ENCODE results near the gene SLC12A7. TPM values are rescaled to one million over a fixed set of nuclear protein-coding genes. Genes with fewer than 3 reads are reported as not detected.
"Not testable (repeated sequence)": the region's sequence is repeated elsewhere in the genome, so short reads cannot be mapped to it uniquely, and the experiment has no call there.

SLC12A7 gene
- total RNA-seq, 6 experiments from 2014 or later: 38.9 to 65.2 (median 53.3) TPM

DNA sequence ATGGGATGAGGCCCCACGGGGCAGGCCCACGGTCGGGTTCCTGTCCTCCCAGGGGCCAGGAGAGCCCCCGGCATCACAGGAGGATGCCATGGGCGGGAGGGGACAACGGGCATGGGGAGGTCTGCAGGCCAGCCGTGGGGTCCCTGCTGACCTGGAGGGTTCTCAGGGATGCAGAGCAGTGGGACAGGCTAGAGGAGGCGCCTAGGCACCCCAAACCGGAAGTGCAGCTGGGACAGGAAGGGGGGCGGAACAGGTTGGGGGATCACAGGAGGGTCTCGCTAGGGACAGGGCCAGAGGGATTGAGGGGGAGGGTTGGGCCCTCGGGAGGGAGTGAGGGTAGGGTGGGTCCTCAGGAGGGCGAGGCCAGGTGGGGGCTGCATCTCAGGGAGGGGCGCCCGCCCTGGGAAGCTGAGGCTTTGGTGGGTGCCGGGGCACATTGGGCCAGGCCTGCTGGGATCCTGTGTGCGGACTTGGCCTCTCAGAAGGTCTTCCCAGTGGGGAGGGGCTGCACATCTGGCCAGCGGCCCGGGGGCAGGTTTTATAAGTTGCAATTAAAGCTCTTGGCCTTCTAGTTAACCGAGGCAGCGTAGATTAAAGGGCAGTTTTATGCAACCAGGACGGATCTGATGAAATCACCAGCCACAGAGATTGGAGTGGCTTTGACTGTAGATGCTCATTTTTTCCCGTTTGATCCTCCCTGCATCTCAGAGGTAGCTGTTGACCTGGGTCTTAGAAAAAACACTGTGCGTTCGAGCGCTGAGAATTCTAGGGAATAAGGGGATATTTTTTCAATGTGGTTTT is 83.2 kb downstream of the SLC12A7 start:
- intact Hi-C loops (cut with DNase I): no loop called here
- no peaks in the 10 kb centered on the region for H3K9me3 ChIP-seq
- H3K27ac ChIP-seq: no peak overlapping the region
- no peaks in the 10 kb centered on the region for H3K36me3 ChIP-seq
- peak; percentile 5 to 55 (median 38) for ATAC-seq
- DNase-seq: peak in 2 of 3 donors; percentile 13 to 52
- H3K27me3 ChIP-seq: no peaks in the 10 kb centered on the region
- no peaks in the 10 kb centered on the region for H3K4me1 ChIP-seq
- WGBS (ENCODE audit: insufficient coverage, low coverage, low lambda C conversion rate, missing lambda C conversion rate): 50% methylated on average over 12 of the region's 26 CpGs
- H3K4me3 ChIP-seq: no peak overlapping the region
- TF ChIP-seq, protein P1, sequence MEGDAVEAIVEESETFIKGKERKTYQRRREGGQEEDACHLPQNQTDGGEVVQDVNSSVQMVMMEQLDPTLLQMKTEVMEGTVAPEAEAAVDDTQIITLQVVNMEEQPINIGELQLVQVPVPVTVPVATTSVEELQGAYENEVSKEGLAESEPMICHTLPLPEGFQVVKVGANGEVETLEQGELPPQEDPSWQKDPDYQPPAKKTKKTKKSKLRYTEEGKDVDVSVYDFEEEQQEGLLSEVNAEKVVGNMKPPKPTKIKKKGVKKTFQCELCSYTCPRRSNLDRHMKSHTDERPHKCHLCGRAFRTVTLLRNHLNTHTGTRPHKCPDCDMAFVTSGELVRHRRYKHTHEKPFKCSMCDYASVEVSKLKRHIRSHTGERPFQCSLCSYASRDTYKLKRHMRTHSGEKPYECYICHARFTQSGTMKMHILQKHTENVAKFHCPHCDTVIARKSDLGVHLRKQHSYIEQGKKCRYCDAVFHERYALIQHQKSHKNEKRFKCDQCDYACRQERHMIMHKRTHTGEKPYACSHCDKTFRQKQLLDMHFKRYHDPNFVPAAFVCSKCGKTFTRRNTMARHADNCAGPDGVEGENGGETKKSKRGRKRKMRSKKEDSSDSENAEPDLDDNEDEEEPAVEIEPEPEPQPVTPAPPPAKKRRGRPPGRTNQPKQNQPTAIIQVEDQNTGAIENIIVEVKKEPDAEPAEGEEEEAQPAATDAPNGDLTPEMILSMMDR (IDR thresholded peaks at IDR 0.05): no peak
- TF ChIP-seq POLR2A (IDR thresholded peaks at IDR 0.05): no peak

DNA sequence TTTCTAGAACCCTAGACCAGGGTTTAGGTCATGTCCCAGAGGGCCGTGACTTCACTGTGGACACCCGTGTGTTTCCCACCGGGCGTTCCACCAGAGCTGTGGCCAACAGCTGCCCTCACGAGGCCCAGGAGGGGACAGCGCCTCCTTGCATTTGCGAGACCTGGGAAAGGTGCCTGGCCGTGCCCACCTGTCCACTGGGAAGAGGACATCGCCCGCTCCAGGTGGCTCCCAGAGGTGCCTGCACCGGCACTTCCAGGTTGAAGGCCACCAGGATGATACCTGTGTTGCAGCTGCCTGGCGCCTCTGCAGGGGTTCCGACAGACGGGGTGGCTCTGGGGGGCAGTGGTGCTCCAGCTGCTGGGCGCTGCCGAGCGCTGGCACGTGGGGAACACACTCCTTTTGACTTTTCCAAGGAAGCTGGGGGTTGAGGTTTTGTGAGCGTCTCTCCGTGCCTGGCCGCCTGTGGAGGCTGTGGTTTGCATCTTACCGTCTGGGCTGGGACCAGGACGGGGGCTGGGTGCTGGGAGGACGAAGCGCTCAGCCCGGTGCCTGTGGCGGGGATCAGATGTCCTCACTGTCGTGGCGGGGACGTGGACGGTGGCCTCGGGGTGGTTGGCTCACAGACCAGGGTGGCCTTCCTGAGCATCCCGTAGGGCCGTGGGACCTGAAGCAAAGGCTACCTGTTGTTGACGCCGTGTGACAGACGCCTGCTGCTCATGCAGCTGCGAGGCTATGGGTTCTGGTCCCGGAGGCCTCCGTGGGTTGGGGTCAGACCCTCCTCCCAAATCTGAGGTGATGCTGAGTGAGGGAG is 84.0 kb downstream of the SLC12A7 start:
- intact Hi-C loops (cut with DNase I): no loop called here

DNA sequence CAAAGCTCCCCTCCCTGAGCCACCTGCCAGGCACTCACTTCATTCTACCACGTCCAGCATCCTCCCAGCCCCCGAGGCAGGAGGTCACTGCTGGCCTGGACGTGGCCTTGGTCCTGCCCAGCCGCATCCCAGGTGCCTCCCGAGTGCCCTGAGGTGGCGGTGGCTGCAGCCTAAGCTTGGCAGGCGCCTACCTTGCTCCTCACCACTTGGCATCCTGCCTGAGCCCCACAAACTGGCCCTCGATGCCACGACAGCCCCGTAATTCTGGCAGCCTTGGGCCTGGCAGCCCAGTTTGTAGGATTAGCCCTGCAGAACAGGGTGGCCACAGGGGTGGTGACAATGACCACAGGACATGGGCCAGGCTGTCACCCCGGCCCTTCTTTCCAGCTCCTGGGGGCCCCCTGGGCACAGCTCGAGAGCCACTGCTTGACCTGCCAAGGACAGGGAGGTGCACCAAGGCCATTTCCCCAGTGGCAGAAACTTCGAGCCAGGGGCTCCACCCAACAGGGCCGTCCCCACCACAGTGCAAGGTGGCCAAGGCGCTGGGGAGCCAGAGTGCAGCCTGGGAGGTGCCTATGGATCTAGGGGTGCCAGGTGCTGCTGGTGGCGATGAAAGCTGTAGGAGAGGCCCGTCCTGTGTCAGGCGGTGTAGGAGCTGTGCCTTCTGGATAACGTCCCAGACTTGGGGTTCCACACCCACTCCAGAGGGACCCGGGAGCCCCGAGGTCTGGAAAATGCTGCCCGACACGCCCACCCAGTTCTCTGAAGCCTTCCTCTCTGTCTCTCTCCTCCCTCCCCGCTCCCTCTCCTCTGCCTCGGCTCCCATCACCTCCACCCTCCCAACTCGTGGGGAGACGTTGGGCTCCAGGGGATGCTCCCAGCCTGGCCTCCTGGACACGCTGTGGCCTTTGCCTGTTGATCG is 84.9 kb downstream of the SLC12A7 start:
- H3K27ac ChIP-seq: no peak overlapping the region
- H3K27me3 ChIP-seq: no peaks in the 10 kb centered on the region
- intact Hi-C loops (cut with DNase I): no loop called here
- peak in 1 of 3 donors; percentile 16 for DNase-seq
- H3K4me3 ChIP-seq: no peak overlapping the region
- WGBS (ENCODE audit: insufficient coverage, low coverage, low lambda C conversion rate, missing lambda C conversion rate): 45% methylated on average over 4 of the region's 29 CpGs
- no peak for TF ChIP-seq POLR2A (IDR thresholded peaks at IDR 0.05)
- TF ChIP-seq, protein P1 (IDR thresholded peaks at IDR 0.05): no peak
- H3K36me3 ChIP-seq: no peaks in the 10 kb centered on the region
- H3K4me1 ChIP-seq: no peaks in the 10 kb centered on the region
- no peaks in the 10 kb centered on the region for H3K9me3 ChIP-seq
- peak in 1 of 4 donors; percentile 25 for ATAC-seq

More for the DNA sequence above, 84.0 kb downstream of the SLC12A7 start:
- Histone ChIP-seq H3K4me1 (no peaks in the 10 kb centered on the region), H3K4me3 (no peak overlapping the region), H3K27me3 (no peaks in the 10 kb centered on the region), H3K27ac (no peak overlapping the region), H3K36me3 (no peaks in the 10 kb centered on the region), H3K9me3 (no peaks in the 10 kb centered on the region)
- ATAC-seq (no peak), DNase-seq (peak in 2 of 3 donors; percentile 12 to 48)
- 80% methylated on average over 3 of the region's 40 CpGs for WGBS (ENCODE audit: insufficient coverage, low coverage, low lambda C conversion rate, missing lambda C conversion rate)
- TF ChIP-seq, protein P1 (IDR thresholded peaks at IDR 0.05): no peak
- TF ChIP-seq POLR2A (IDR thresholded peaks at IDR 0.05): no peak

DNA sequence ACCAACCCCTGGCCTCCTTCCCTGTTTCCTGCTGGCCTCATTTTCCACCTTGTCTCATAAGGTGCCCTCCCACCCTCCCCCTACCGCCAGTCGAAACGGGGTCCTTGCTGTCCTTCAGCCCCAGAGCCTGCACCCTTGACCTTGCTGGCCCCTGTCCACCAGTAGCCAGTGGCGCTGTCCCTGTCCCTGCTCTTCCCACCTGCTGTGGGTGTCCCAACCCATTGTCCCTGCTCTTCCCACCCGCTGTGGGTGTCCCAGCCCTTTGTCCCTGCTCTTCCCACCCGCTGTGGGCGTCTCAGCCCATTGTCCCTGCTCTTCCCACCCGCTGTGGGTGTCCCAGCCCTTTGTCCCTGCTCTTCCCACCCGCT is 89.9 kb downstream of the SLC12A7 start:
- 77% methylated on average over 5 of the region's 9 CpGs for WGBS (ENCODE audit: insufficient coverage, low coverage, low lambda C conversion rate, missing lambda C conversion rate)
- H3K27ac ChIP-seq: not testable (repeated sequence)
- DNase-seq: peak in 1 of 3 donors; percentile 31

More for the DNA sequence above, 89.9 kb downstream of the SLC12A7 start:
- ATAC-seq; H3K27me3 ChIP-seq; H3K9me3 ChIP-seq; intact Hi-C loops (cut with DNase I); H3K4me1 ChIP-seq; H3K36me3 ChIP-seq; H3K4me3 ChIP-seq: not testable (repeated sequence)

Measured in right lobe of liver (tissue), 6 donors.